Stimulated activated CD4-positive, alpha-beta T cell treated with anti-CD3 and anti-CD28 coated beads, Interleukin-1b, Interleukin-23, amount 100 ng/mL, for 4 hours (primary cell): ENCODE data around the gene RPL39L.
"Not testable (repeated sequence)": the region's sequence is repeated elsewhere in the genome, so short reads cannot be mapped to it uniquely, and the experiment has no call there.

Experiments used
- DNase-seq, 2 donors: peaks; one replicate each; pipeline ENCODE4 v3.0.0-alpha.2; 2020; ENCODE audit warnings: low read depth in 2 of 2

RPL39L gene

GRCh38 chr3:187139126-187139894 is at the start of gene RPL39L:
Gene RPL39L (minus strand): TSS chr3:187139496. CDS start chr3:187121300, 18,196 bp downstream.
- peak; percentile 87 to 91 for DNase-seq

- no peak for DNase-seq
Measured at GRCh38 chr3:187188931-187189330, 49.6 kb upstream of the RPL39L start.

- no peak for DNase-seq
Measured at GRCh38 chr3:187186801-187187421, 47.6 kb upstream of the RPL39L start.

GRCh38 chr3:187186375-187186774 is 47.1 kb upstream of the RPL39L start:
- DNase-seq, result no peak

GRCh38 chr3:187185759-187186158 is 46.5 kb upstream of the RPL39L start:
- DNase-seq, result no peak

- no peak for DNase-seq
Measured at GRCh38 chr3:187183903-187184302, 44.6 kb upstream of the RPL39L start.

- DNase-seq, result no peak
Measured at GRCh38 chr3:187183210-187183862, 44.0 kb upstream of the RPL39L start.

GRCh38 chr3:187181454-187182170 is 42.3 kb upstream of the RPL39L start:
- DNase-seq, result no peak

GRCh38 chr3:187172929-187173328 is 33.6 kb upstream of the RPL39L start:
- no peak for DNase-seq

- DNase-seq, result not testable (repeated sequence)
Measured at GRCh38 chr3:187170911-187171310, 31.6 kb upstream of the RPL39L start.

- no peak for DNase-seq
Measured at GRCh38 chr3:187169231-187169960, 30.1 kb upstream of the RPL39L start.

- no peak for DNase-seq
Measured at GRCh38 chr3:187167777-187168176, 28.5 kb upstream of the RPL39L start.

- no peak for DNase-seq
Measured at GRCh38 chr3:187166750-187167149, 27.5 kb upstream of the RPL39L start.

- DNase-seq, result peak in 1 of 2 donors; percentile 25
Measured at GRCh38 chr3:187165144-187165543, 25.8 kb upstream of the RPL39L start.

- no peak for DNase-seq
Measured at GRCh38 chr3:187162265-187162953, 23.1 kb upstream of the RPL39L start.

GRCh38 chr3:187161556-187161955 is 22.3 kb upstream of the RPL39L start:
- no peak for DNase-seq

- peak; percentile 53 to 57 for DNase-seq
Measured at GRCh38 chr3:187150599-187150998, 11.3 kb upstream of the RPL39L start.

- DNase-seq, result no peak
Measured at GRCh38 chr3:187150186-187150585, 10.9 kb upstream of the RPL39L start.

GRCh38 chr3:187146389-187146788 is 7.1 kb upstream of the RPL39L start:
- no peak for DNase-seq

- DNase-seq, result no peak
Measured at GRCh38 chr3:187145149-187145895, 6.0 kb upstream of the RPL39L start.
